Common myeloid progenitor, CD34-positive (primary cell): ENCODE data around the gene CNPY1.

ENCODE experiments used
- CTCF ChIA-PET: fragments of 350-600 bp; sonication (Branson Sonifier 250); formaldehyde crosslinking; loops from one replicate; lab custom pipeline; 2021; ENCODE audit warnings: antibody characterized with exemption; lab: Charles Lee
- POLR2A ChIA-PET: fragments of 350-600 bp; sonication (Branson Sonifier 250); formaldehyde crosslinking; loops from one replicate; lab custom pipeline; 2021; ENCODE audit warnings: antibody characterized with exemption; lab: Charles Lee
- DNase-seq, 3 donors: peaks; one replicate each; pipeline versions ENCODE4 v3.0.0 to v3.0.0-alpha.2; 2013
- H3K27ac ChIP-seq, 2 experiments: 1 replicate in 1 of 2; 2 replicates in 1 of 2; pipeline ENCODE4 v1.7.0; 2013; ENCODE audit warnings: inconsistent platforms in 2 of 2, low read length in 2 of 2, mild to moderate bottlenecking in 2 of 2, low read depth in 1 of 2, moderate library complexity in 1 of 2; ENCODE audit not compliant: severe bottlenecking in 2 of 2, insufficient read depth in 1 of 2, poor library complexity in 1 of 2
- H3K27me3 ChIP-seq, 5 experiments: replicated peaks in 2 of 5; 1 replicate in 3 of 5; 2 replicates in 2 of 5; pipeline versions ENCODE4 v1.6.1 to v1.7.0; 2013; ENCODE audit warnings: low read length in 4 of 5, mild to moderate bottlenecking in 2 of 5, moderate library complexity in 2 of 5, inconsistent platforms in 1 of 5; ENCODE audit not compliant: insufficient read depth in 5 of 5, control insufficient read depth in 4 of 5
- H3K36me3 ChIP-seq, 4 experiments: 1 replicate in 2 of 4; 2 replicates in 2 of 4; pipeline versions ENCODE4 v1.6.1 to v1.7.0; 2013; ENCODE audit warnings: low read length in 3 of 4, control low read depth in 1 of 4, mild to moderate bottlenecking in 1 of 4; ENCODE audit not compliant: control insufficient read depth in 4 of 4, insufficient read depth in 4 of 4
- H3K4me1 ChIP-seq, 4 experiments: 1 replicate in 3 of 4; 2 replicates in 1 of 4; pipeline versions ENCODE4 v1.6.1 to v1.7.1; 2013; ENCODE audit warnings: low read length in 3 of 4, mild to moderate bottlenecking in 3 of 4, control low read depth in 1 of 4, inconsistent platforms in 1 of 4, moderate library complexity in 1 of 4; ENCODE audit not compliant: control insufficient read depth in 4 of 4, insufficient read depth in 4 of 4; ENCODE audit errors: control extremely low read depth in 1 of 4
- H3K4me3 ChIP-seq, 7 experiments: 1 replicate in 4 of 7; 2 replicates in 3 of 7; pipeline versions ENCODE4 v1.5.1 to v1.7.0; 2013; ENCODE audit warnings: mild to moderate bottlenecking in 7 of 7, low read length in 6 of 7, moderate library complexity in 6 of 7, inconsistent platforms in 2 of 7, low read depth in 2 of 7, control low read depth in 1 of 7; ENCODE audit not compliant: insufficient read depth in 4 of 7, control insufficient read depth in 1 of 7; ENCODE audit errors: extremely low read depth in 1 of 7
- H3K9me3 ChIP-seq, 5 experiments: 1 replicate in 4 of 5; 2 replicates in 1 of 5; pipeline versions ENCODE4 v1.6.1 to v1.7.1; 2013; ENCODE audit warnings: low read length in 4 of 5, mild to moderate bottlenecking in 2 of 5, inconsistent platforms in 1 of 5, low read depth in 1 of 5, moderate library complexity in 1 of 5; ENCODE audit not compliant: control insufficient read depth in 4 of 5, insufficient read depth in 2 of 5; ENCODE audit errors: control extremely low read depth in 1 of 5
- WGBS: methylation state at CpG from one replicate; pipeline ENCODE4 v1.1.5; 2013; ENCODE audit not compliant: insufficient coverage; 5-methylcytosine and 5-hydroxymethylcytosine counted together

CNPY1 gene

GRCh38 chr7:155589001-155589980 is 42.9 kb upstream of the CNPY1 start:
- ChIA-PET POLR2A (no interaction called here), CTCF (interaction anchor here (1.6 kb wide), 1 partner anchor 154 kb away, joined by 4 read pairs; no protein-coding TSS in a partner anchor)
- DNase-seq = no peak
- peaks cover 0 to 2% (median 0%) of the 10 kb centered on the region in 5 experiments for H3K27me3 ChIP-seq
- H3K4me3 ChIP-seq = no peak overlapping the region
- 97% methylated on average over 28 of the region's 29 CpGs for WGBS
- no peak overlapping the region for H3K27ac ChIP-seq
- no peaks in the 10 kb centered on the region for H3K9me3 ChIP-seq
- H3K4me1 ChIP-seq = peaks cover 0 to 33% (median 19%) of the 10 kb centered on the region in 4 experiments
- no peaks in the 10 kb centered on the region for H3K36me3 ChIP-seq

GRCh38 chr7:155588468-155588998 is 42.2 kb upstream of the CNPY1 start:
- Histone ChIP-seq H3K4me3 (no peak overlapping the region), H3K9me3 (no peaks in the 10 kb centered on the region), H3K36me3 (no peaks in the 10 kb centered on the region), H3K4me1 (peaks cover 0 to 30% (median 16%) of the 10 kb centered on the region in 4 experiments), H3K27me3 (peaks cover 0 to 7% (median 0%) of the 10 kb centered on the region in 5 experiments), H3K27ac (no peak overlapping the region)
- no peak for DNase-seq
- POLR2A ChIA-PET = no interaction called here
- CTCF ChIA-PET = interaction anchor here (1.6 kb wide), 1 partner anchor 155 kb away, joined by 4 read pairs; no protein-coding TSS in a partner anchor
- WGBS = 93% methylated on average over 6 of the region's 10 CpGs

- Histone ChIP-seq H3K27me3 (peaks cover 0 to 7% (median 0%) of the 10 kb centered on the region in 5 experiments), H3K27ac (no peak overlapping the region), H3K36me3 (no peaks in the 10 kb centered on the region), H3K9me3 (no peaks in the 10 kb centered on the region), H3K4me3 (no peak overlapping the region), H3K4me1 (peaks cover 0 to 30% (median 15%) of the 10 kb centered on the region in 4 experiments)
- DNase-seq = no peak
- ChIA-PET CTCF (interaction anchor here (4.5 kb wide), 1 partner anchor 11 kb away, joined by 26 read pairs; no protein-coding TSS in a partner anchor), POLR2A (no interaction called here)
- 96% methylated on average over 10 of the region's 10 CpGs for WGBS
These were observed 41.1 kb upstream of the CNPY1 start for GRCh38 chr7:155587486-155587885.

GRCh38 chr7:155586843-155587440 is 40.6 kb upstream of the CNPY1 start:
- ChIA-PET CTCF (interaction anchor here (1.3 to 4.5 kb wide), 2 partner anchors 11 to 52 kb away, joined by 3 to 26 read pairs; no protein-coding TSS in a partner anchor), POLR2A (no interaction called here)
- H3K27ac ChIP-seq = no peak overlapping the region
- no peaks in the 10 kb centered on the region for H3K9me3 ChIP-seq
- H3K4me3 ChIP-seq = no peak overlapping the region
- DNase-seq = no peak
- WGBS = 96% methylated on average over 12 of the region's 14 CpGs
- peaks cover 0 to 30% (median 15%) of the 10 kb centered on the region in 4 experiments for H3K4me1 ChIP-seq
- no peaks in the 10 kb centered on the region for H3K36me3 ChIP-seq
- H3K27me3 ChIP-seq = peaks cover 0 to 8% (median 0%) of the 10 kb centered on the region in 5 experiments

GRCh38 chr7:155585951-155586350 is 39.6 kb upstream of the CNPY1 start:
- H3K36me3 ChIP-seq = no peaks in the 10 kb centered on the region
- H3K4me1 ChIP-seq = peaks cover 0 to 25% (median 9%) of the 10 kb centered on the region in 4 experiments
- no peak for DNase-seq
- no peak overlapping the region for H3K27ac ChIP-seq
- POLR2A ChIA-PET = no interaction called here
- 78% methylated on average over 5 of the region's 6 CpGs for WGBS
- CTCF ChIA-PET = interaction anchor here (1.3 to 4.5 kb wide), 3 partner anchors 9 to 51 kb away, joined by 3 to 26 read pairs (median 3); no protein-coding TSS in a partner anchor
- H3K9me3 ChIP-seq = no peaks in the 10 kb centered on the region
- no peak overlapping the region for H3K4me3 ChIP-seq
- peaks cover 0 to 9% (median 0%) of the 10 kb centered on the region in 5 experiments for H3K27me3 ChIP-seq

GRCh38 chr7:155585532-155585895 is 39.2 kb upstream of the CNPY1 start:
- Histone ChIP-seq H3K4me3 (no peak overlapping the region), H3K27ac (no peak overlapping the region), H3K36me3 (no peaks in the 10 kb centered on the region), H3K4me1 (peaks cover 0 to 21% (median 7%) of the 10 kb centered on the region in 4 experiments), H3K9me3 (no peaks in the 10 kb centered on the region), H3K27me3 (peaks cover 0 to 10% (median 0%) of the 10 kb centered on the region in 5 experiments)
- WGBS = 96% methylated on average over 4 of the region's 8 CpGs
- POLR2A ChIA-PET = no interaction called here
- CTCF ChIA-PET = interaction anchor here (1.3 to 4.5 kb wide), 3 partner anchors 9 to 51 kb away, joined by 3 to 26 read pairs (median 3); no protein-coding TSS in a partner anchor
- DNase-seq = no peak
